ENCODE data around the gene ABI2. TPM values are rescaled to one million over a fixed set of nuclear protein-coding genes. Genes with fewer than 3 reads are reported as not detected.
"Not testable (repeated sequence)": the region's sequence is repeated elsewhere in the genome, so short reads cannot be mapped to it uniquely, and the experiment has no call there.

ABI2 gene
- total RNA-seq, 4 donors from 2014 or later: 10.1 to 28.4 (median 22.0) TPM

DNA sequence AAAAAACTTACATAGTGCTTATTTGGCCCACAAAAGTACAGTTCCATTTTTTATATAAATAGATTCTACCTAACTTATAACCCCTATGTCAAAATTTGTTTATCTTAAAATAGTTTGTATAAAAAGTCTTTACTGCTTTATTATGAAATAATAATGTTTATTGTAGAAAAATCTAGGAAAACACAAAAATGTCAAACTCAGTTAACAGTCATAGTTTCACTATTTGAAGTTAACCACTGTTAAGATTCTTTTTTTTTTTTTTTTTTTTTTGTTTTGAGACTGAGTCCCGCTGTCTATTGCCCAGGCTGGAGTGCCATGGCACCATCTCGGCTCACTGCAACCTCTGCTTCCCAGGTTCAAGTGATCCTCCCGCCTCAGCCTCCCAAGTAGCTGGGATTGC, 26.5 kb upstream of the ABI2 start:
- TF ChIP-seq POLR2AphosphoS5 (IDR thresholded peaks at IDR 0.05): no peak
- 93% methylated on average over 3 of the region's 3 CpGs for WGBS
- DNase-seq (ENCODE audit: low spot score in 2 of 2): no peak
- peaks cover 19% of the 10 kb centered on the region for H3K36me3 ChIP-seq
- no peaks in the 10 kb centered on the region for H3K27me3 ChIP-seq
- H3K4me3 ChIP-seq: no peak overlapping the region
- no peaks in the 10 kb centered on the region for H3K9me3 ChIP-seq
- H3K4me1 ChIP-seq: no peaks in the 10 kb centered on the region
- no peak overlapping the region for H3K27ac ChIP-seq

DNA sequence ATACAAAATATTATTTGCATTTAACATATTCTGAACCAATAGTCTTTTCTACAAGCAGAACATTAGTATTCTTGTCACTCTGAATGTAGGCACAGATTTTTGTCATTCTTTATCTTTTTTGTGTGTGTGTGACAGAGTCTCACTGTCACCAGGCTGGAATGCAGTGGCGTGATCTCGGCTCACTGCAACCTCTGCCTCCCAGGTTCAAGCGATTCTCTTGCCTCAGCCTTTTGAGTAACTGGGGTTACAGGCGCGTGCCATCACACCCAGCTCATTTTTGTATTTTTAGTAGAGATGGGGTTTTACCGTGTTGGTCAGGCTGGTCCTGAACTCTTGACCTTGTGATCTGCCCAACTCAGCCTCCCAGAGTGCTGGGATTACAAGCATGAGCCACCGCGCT, 25.6 kb upstream of the ABI2 start:
- DNase-seq (ENCODE audit: low spot score in 2 of 2); H3K9me3 ChIP-seq; H3K27ac ChIP-seq; H3K4me3 ChIP-seq; H3K4me1 ChIP-seq; H3K27me3 ChIP-seq: not testable (repeated sequence)
- 93% methylated on average over 8 of the region's 8 CpGs for WGBS
- peaks cover 20% of the 10 kb centered on the region for H3K36me3 ChIP-seq

DNA sequence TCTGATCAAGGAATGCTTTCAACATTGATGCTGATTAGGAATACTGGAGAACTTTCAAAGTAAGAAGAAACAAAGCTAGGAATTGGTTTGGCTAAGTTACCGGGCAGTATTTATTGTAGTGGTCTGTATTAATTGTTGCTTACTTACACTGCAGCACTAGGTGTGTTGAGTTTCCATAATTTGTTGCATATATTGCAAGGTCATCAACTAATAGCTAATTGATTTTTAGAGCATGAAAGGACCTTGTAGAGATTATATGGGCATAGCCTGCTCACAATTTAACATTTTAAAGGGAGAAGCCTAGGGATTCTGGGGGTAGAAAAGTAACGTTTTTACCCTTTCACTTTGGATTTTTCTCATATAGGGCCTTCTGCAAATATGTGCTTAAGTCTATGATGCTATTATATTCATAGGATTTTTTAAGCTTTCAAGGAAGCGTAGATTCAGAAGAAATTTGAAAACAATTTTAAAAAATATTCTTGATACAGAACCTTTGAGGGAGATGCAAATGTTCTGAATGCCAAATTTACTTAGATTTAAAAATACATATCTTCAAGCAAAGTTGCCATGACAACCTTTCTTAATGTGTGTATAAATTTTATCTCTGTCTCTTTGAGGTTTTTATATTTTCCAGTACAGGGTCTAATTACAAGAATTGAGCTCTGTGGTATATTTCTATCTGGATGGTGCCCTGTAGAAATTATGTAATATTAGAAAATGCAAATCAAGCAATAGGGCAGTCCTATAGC, 17.3 kb upstream of the ABI2 start:
- Histone ChIP-seq H3K4me1 (no peaks in the 10 kb centered on the region), H3K36me3 (peaks cover 7% of the 10 kb centered on the region), H3K4me3 (no peak overlapping the region), H3K27me3 (no peaks in the 10 kb centered on the region), H3K27ac (no peak overlapping the region), H3K9me3 (no peaks in the 10 kb centered on the region)
- WGBS: 96% methylated on average over 3 of the region's 3 CpGs
- TF ChIP-seq, protein P1, sequence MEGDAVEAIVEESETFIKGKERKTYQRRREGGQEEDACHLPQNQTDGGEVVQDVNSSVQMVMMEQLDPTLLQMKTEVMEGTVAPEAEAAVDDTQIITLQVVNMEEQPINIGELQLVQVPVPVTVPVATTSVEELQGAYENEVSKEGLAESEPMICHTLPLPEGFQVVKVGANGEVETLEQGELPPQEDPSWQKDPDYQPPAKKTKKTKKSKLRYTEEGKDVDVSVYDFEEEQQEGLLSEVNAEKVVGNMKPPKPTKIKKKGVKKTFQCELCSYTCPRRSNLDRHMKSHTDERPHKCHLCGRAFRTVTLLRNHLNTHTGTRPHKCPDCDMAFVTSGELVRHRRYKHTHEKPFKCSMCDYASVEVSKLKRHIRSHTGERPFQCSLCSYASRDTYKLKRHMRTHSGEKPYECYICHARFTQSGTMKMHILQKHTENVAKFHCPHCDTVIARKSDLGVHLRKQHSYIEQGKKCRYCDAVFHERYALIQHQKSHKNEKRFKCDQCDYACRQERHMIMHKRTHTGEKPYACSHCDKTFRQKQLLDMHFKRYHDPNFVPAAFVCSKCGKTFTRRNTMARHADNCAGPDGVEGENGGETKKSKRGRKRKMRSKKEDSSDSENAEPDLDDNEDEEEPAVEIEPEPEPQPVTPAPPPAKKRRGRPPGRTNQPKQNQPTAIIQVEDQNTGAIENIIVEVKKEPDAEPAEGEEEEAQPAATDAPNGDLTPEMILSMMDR (IDR thresholded peaks at IDR 0.05): no peak
- no peak for TF ChIP-seq POLR2AphosphoS5 (IDR thresholded peaks at IDR 0.05)
- TF ChIP-seq EP300 (IDR thresholded peaks at IDR 0.05): no peak
- DNase-seq (ENCODE audit: low spot score in 2 of 2): no peak

DNA sequence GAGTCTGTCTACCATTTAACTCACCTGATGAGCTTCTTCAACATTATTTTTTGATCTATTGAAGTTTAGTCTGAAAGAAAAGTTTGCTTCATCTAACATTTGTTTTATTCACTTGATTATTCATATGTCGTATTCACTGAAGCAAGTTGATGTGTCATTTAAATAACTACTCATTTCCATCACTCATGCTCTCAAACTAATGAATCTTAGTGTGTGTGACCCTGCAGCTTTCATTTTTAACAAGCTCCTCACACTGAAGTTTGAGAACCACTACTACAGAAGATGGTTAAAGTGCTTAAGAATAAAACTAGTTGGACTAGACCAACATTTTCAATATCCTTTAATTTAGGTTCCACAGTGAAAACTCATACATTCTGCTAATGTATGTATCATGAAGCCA, 1.8 kb upstream of the ABI2 start:
- Histone ChIP-seq H3K27me3 (no peaks in the 10 kb centered on the region), H3K4me3 (no peak overlapping the region), H3K36me3 (no peaks in the 10 kb centered on the region), H3K4me1 (peaks cover 17% of the 10 kb centered on the region), H3K9me3 (no peaks in the 10 kb centered on the region), H3K27ac (no peak overlapping the region)
- TF ChIP-seq, protein P1 (IDR thresholded peaks at IDR 0.05): no peak
- TF ChIP-seq POLR2A (IDR thresholded peaks at IDR 0.05) (no peak), POLR2AphosphoS5 (IDR thresholded peaks at IDR 0.05) (no peak), EP300 (IDR thresholded peaks at IDR 0.05) (no peak)
- DNase-seq (ENCODE audit: low spot score in 2 of 2): no peak
- 79% methylated on average over 1 of the region's 1 CpG for WGBS

DNA sequence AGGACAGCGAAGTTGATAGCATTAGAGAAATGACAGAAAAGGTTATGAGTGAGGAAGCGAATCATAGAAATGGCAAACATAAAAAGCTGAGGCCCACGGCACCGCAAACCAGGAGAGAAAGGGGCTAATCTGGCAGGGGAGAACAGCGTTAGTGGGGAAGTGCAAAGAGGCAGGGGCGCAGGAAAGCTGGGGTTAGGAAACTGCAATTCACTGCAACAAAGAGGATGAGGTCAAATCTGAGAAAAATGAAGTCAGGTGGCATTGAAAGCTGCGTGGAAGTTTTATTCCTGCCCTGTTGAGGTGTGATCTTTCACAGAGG, 653 bp upstream of the ABI2 start:
- Histone ChIP-seq H3K9me3 (no peaks in the 10 kb centered on the region), H3K36me3 (no peaks in the 10 kb centered on the region), H3K4me3 (peak overlapping the region; percentile 99), H3K27me3 (no peaks in the 10 kb centered on the region), H3K27ac (peak overlapping the region; percentile 83), H3K4me1 (peaks cover 17% of the 10 kb centered on the region)
- TF ChIP-seq POLR2AphosphoS5 (IDR thresholded peaks at IDR 0.05): no peak
- TF ChIP-seq POLR2A (IDR thresholded peaks at IDR 0.05): no peak
- TF ChIP-seq, protein P1 (IDR thresholded peaks at IDR 0.05): no peak
- TF ChIP-seq EP300 (IDR thresholded peaks at IDR 0.05): no peak
- 27% methylated on average over 7 of the region's 7 CpGs for WGBS
- DNase-seq (ENCODE audit: low spot score in 2 of 2): no peak

DNA sequence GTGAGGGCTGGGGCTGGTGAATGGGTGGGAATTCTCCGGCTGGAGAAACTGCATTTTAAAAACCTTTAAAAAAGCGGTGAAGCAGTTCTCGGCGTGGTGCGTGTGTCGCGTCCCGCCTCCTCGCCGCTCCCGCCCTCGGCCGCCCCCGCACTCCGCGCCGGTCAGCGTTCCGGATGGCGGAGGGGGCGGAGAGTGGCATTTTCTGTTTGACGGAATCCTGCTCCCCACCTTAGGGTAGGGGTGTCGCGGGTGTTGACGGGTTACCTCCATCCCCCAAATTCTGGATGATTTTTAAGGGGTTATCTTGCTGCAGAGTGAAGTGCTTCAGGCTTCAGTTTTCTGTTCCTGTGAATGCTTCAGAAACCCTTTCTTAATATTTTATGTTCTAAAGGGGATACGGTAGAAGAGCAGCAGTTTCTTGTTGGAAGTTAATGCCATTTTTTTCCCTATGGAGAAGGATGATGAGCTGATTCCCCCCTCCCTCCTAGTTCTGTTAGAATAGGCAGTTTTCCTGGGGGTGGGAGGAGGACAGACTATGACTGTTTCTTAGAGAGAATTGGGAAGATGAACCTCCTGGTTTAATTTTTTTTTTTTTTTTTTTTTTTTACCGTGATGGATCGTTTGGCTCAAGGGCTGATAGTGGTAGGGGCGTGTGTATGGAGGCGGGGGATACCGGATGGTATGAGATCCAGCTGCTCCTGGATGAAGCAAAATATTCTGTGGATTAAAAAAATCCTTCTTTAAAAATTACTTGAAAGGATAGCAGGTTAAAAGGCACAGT, 756 bp downstream of the ABI2 start:
- Histone ChIP-seq H3K9me3 (no peaks in the 10 kb centered on the region), H3K4me1 (peaks cover 17% of the 10 kb centered on the region), H3K4me3 (peak overlapping the region; percentile 99), H3K27ac (peak overlapping the region; percentile 83), H3K36me3 (no peaks in the 10 kb centered on the region), H3K27me3 (no peaks in the 10 kb centered on the region)
- no peak for TF ChIP-seq EP300 (IDR thresholded peaks at IDR 0.05)
- TF ChIP-seq POLR2A (IDR thresholded peaks at IDR 0.05): no peak
- TF ChIP-seq POLR2AphosphoS5 (IDR thresholded peaks at IDR 0.05): no peak
- TF ChIP-seq, protein P1 (IDR thresholded peaks at IDR 0.05): no peak
- under 1% methylated on average over 22 of the region's 31 CpGs for WGBS
- DNase-seq (ENCODE audit: low spot score in 2 of 2): no peak
